DND-41 (cell line): ENCODE measurements around the gene FAM53B.

ENCODE experiments used
- ATAC-seq: fragments of 200-7000 bp; cut with Tn5 transposase; 3 replicates; pipeline ENCODE4 v1.9.1; 2021; ENCODE audit warnings: low read depth; ENCODE audit not compliant: insufficient read depth
- DNase-seq: peaks from one replicate; pipeline ENCODE4 v3.0.0-alpha.2; 2020
- H2AFZ ChIP-seq: 2 replicates; pipeline ENCODE4 v1.6.0; 2012; ENCODE audit warnings: low read depth, low read length
- H3K27ac ChIP-seq: 2 replicates; pipeline ENCODE4 v1.5.1; 2012; ENCODE audit warnings: low read length, inconsistent platforms
- H3K27me3 ChIP-seq: fragments of 200-600 bp; sonication (generic); 2 replicates; pipeline ENCODE4 v1.6.0; 2012; ENCODE audit warnings: low read length, mild to moderate bottlenecking, inconsistent platforms; ENCODE audit not compliant: insufficient read depth, poor library complexity
- H3K36me3 ChIP-seq: 2 replicates; pipeline ENCODE4 v1.5.1; 2012; ENCODE audit warnings: low read length, inconsistent platforms; ENCODE audit not compliant: insufficient read depth
- H3K4me1 ChIP-seq: 2 replicates; pipeline ENCODE4 v1.5.1; 2012; ENCODE audit warnings: mild to moderate bottlenecking, low read length; ENCODE audit not compliant: insufficient read depth
- H3K4me2 ChIP-seq: 2 replicates; pipeline ENCODE4 v1.6.0; 2012; ENCODE audit warnings: mild to moderate bottlenecking, moderate library complexity, low read length, inconsistent platforms; ENCODE audit not compliant: insufficient read depth
- H3K4me3 ChIP-seq, 2 experiments: fragments of 200-600 bp in 1 of 2; shearing (Covaris generic) in 1 of 2; 2 replicates each; pipeline ENCODE4 v1.5.1; 2012 to 2016; ENCODE audit warnings: inconsistent platforms in 2 of 2, low read length in 2 of 2, mild to moderate bottlenecking in 2 of 2, low read depth in 1 of 2, moderate library complexity in 1 of 2
- H3K79me2 ChIP-seq: 2 replicates; pipeline ENCODE4 v1.6.0; 2012; ENCODE audit warnings: low read length, inconsistent platforms; ENCODE audit not compliant: insufficient read depth
- H3K9ac ChIP-seq: 2 replicates; pipeline ENCODE4 v1.6.0; 2012; ENCODE audit warnings: low read depth, mild to moderate bottlenecking, inconsistent platforms, low read length, moderate library complexity
- H3K9me3 ChIP-seq: 2 replicates; pipeline ENCODE4 v1.5.1; 2012; ENCODE audit warnings: low read length, moderate library complexity, mild to moderate bottlenecking, inconsistent platforms; ENCODE audit not compliant: insufficient read depth, severe bottlenecking
- H4K20me1 ChIP-seq: 2 replicates; pipeline ENCODE4 v1.6.0; 2012; ENCODE audit warnings: low read length; ENCODE audit not compliant: insufficient read depth
- EZH2 ChIP-seq: IDR thresholded peaks from 3 replicates; pipeline ENCODE4 v1.6.1; 2012; ENCODE audit warnings: borderline replicate concordance, low read depth, mild to moderate bottlenecking, moderate library complexity, low read length, inconsistent platforms; ENCODE audit not compliant: severe bottlenecking
- TF ChIP-seq, protein P1 (sequence below): IDR thresholded peaks from 2 replicates; pipeline ENCODE4 v1.5.1; 2012; ENCODE audit warnings: borderline replicate concordance, low read length, moderate library complexity, mild to moderate bottlenecking; ENCODE audit not compliant: poor library complexity, severe bottlenecking; ENCODE audit errors: extremely low read depth

The FAM53B gene

GRCh38 chr10:124678557-124679240, 65.5 kb downstream of the FAM53B start:
- Histone ChIP-seq H3K79me2 (peaks cover 93% of the 10 kb centered on the region), H3K4me1 (peaks cover 85% of the 10 kb centered on the region), H3K9ac (peak overlapping the region; percentile 56), H3K36me3 (peaks cover 92% of the 10 kb centered on the region), H3K4me2 (peak overlapping the region; percentile 50), H3K4me3 (peak overlapping the region in 1 of 2 experiments; percentile 19; a peak in 1 of 4 replicates), H3K27me3 (no peaks in the 10 kb centered on the region), H4K20me1 (peaks cover 16% of the 10 kb centered on the region), H2AFZ (no peak overlapping the region), H3K27ac (peak overlapping the region; percentile 96), H3K9me3 (no peaks in the 10 kb centered on the region)
- TF ChIP-seq, protein P1, sequence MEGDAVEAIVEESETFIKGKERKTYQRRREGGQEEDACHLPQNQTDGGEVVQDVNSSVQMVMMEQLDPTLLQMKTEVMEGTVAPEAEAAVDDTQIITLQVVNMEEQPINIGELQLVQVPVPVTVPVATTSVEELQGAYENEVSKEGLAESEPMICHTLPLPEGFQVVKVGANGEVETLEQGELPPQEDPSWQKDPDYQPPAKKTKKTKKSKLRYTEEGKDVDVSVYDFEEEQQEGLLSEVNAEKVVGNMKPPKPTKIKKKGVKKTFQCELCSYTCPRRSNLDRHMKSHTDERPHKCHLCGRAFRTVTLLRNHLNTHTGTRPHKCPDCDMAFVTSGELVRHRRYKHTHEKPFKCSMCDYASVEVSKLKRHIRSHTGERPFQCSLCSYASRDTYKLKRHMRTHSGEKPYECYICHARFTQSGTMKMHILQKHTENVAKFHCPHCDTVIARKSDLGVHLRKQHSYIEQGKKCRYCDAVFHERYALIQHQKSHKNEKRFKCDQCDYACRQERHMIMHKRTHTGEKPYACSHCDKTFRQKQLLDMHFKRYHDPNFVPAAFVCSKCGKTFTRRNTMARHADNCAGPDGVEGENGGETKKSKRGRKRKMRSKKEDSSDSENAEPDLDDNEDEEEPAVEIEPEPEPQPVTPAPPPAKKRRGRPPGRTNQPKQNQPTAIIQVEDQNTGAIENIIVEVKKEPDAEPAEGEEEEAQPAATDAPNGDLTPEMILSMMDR = peak; percentile 57
- no peak for TF ChIP-seq EZH2
- DNase-seq (peak; percentile 93), ATAC-seq (peak; percentile 85)

GRCh38 chr10:124677749-124678556, 66.2 kb downstream of the FAM53B start:
- Histone ChIP-seq H3K27me3 (no peaks in the 10 kb centered on the region), H3K9ac (peak overlapping the region; percentile 56), H3K4me2 (peak overlapping the region; percentile 50), H3K4me1 (peaks cover 82% of the 10 kb centered on the region), H3K36me3 (peaks cover 92% of the 10 kb centered on the region), H4K20me1 (peaks cover 23% of the 10 kb centered on the region), H3K9me3 (no peaks in the 10 kb centered on the region), H3K27ac (peak overlapping the region; percentile 96), H3K79me2 (peaks cover 93% of the 10 kb centered on the region), H2AFZ (no peak overlapping the region), H3K4me3 (peak overlapping the region in 1 of 2 experiments; percentile 19; a peak in 1 of 4 replicates)
- no peak for TF ChIP-seq EZH2
- TF ChIP-seq, protein P1 = peak; percentile 22
- peak; percentile 69 for DNase-seq
- peak; percentile 47 for ATAC-seq

DNA sequence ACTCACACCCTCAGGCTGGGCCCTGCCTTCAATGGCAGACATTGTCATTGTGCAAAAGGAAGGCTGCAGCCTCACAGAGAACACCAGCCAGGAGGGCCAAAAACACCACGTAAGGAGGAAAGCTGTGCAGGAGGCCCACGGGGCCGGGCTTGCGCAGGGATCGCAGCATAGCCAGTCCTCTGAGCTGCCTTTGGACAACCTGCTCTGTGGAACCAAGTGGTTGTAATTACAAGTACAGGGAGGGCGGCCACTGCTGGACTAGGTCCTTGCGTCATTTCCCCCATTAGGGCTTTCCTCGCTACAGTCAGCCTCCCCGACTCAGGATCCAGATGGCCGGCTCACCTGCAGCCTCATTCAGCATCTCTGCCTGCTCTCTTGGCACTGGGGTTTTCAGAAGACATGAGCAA, 66.9 kb downstream of the FAM53B start:
- peak overlapping the region; percentile 56 for H3K9ac ChIP-seq

More for the DNA sequence above, 66.9 kb downstream of the FAM53B start:
- Histone ChIP-seq H4K20me1 (peaks cover 30% of the 10 kb centered on the region), H3K4me1 (peaks cover 76% of the 10 kb centered on the region), H3K27ac (peak overlapping the region; percentile 96), H3K4me2 (peak overlapping the region; percentile 50), H3K9me3 (no peaks in the 10 kb centered on the region), H3K36me3 (peaks cover 92% of the 10 kb centered on the region), H3K4me3 (no peak overlapping the region), H2AFZ (no peak overlapping the region), H3K79me2 (peaks cover 93% of the 10 kb centered on the region), H3K27me3 (no peaks in the 10 kb centered on the region)
- TF ChIP-seq, protein P1 = no peak
- TF ChIP-seq EZH2 = no peak
- DNase-seq (no peak), ATAC-seq (no peak)
